A673 (cell line): ENCODE results near the gene CTSA.

ENCODE experiments used
- EZH2 ChIP-seq: fragments of 200-600 bp; sonication (generic); IDR thresholded peaks from 2 replicates; pipeline ENCODE4 v1.6.1; 2017; ENCODE audit warnings: borderline replicate concordance, low read depth, mild to moderate bottlenecking, mixed read lengths, antibody characterized with exemption, low read length; ENCODE audit not compliant: poor library complexity, severe bottlenecking
- TF ChIP-seq, protein P1 (sequence below): fragments of 300-800, 200-600 bp; sonication (generic); conservative IDR thresholded peaks from 2 replicates; pipeline ENCODE4 v1.5.1; 2017; ENCODE audit warnings: low read depth, mild to moderate bottlenecking, antibody characterized with exemption, low read length, moderate library complexity, mixed read lengths

DNA sequence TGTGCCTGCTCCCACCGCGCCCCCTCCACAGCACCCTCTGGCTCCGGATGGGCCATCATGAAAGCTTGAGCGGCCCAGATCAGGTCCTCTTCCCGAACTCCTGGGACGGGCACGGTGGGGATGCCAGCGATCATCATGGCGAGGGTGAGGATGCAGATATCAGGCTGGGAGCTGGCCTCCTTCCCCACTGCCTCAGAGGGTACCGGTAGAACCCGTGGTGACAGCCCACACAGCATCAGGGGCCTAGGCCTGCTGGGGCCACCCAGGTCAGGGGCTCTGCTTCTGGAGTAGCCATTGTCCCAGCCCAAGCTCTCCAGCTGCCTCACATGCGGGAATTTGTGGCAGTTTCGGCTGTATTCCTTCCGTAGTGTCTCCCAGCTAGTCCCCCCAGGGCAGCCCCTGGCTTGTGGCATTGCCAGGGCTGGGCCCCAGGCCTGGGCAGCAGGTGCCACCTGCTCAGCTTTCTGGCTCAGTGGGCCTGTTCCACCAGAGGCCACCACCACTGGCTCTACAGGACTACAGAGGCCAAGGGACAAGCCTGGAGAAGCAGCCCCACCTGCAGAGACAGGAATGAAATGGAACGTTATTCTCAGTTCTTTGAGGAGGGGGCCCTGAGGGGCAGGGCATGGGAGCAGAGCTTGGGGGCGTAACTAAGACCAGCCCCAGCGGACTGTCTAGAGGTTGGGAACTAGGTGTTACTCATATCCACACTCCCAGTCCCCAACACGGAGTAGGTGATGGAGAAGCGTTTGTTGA lies 4.4 kb upstream of the CTSA start:
- TF ChIP-seq, protein P1, sequence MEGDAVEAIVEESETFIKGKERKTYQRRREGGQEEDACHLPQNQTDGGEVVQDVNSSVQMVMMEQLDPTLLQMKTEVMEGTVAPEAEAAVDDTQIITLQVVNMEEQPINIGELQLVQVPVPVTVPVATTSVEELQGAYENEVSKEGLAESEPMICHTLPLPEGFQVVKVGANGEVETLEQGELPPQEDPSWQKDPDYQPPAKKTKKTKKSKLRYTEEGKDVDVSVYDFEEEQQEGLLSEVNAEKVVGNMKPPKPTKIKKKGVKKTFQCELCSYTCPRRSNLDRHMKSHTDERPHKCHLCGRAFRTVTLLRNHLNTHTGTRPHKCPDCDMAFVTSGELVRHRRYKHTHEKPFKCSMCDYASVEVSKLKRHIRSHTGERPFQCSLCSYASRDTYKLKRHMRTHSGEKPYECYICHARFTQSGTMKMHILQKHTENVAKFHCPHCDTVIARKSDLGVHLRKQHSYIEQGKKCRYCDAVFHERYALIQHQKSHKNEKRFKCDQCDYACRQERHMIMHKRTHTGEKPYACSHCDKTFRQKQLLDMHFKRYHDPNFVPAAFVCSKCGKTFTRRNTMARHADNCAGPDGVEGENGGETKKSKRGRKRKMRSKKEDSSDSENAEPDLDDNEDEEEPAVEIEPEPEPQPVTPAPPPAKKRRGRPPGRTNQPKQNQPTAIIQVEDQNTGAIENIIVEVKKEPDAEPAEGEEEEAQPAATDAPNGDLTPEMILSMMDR = no peak
- no peak for TF ChIP-seq EZH2
